Right lobe of liver (tissue), 4 donors: Measurements from ENCODE around the gene FKBP5.
"Not testable (repeated sequence)": the region's sequence is repeated elsewhere in the genome, so short reads cannot be mapped to it uniquely, and the experiment has no call there.

Experiments used
- POLR2A ChIP-seq: fragments of 450-650 bp; IDR thresholded peaks from one replicate; pipeline ENCODE4 v1.6.1; 2017; ENCODE audit warnings: antibody characterized with exemption, mild to moderate bottlenecking
- TF ChIP-seq, protein P1 (sequence below), 4 donors: fragments of 200-600 bp in 3 of 4; fragments of 450-650 bp in 1 of 4; IDR thresholded peaks; one replicate each; pipeline versions ENCODE4 v1.5.1 to v1.8.0; 2016 to 2022; ENCODE audit warnings: antibody characterized with exemption in 4 of 4, mild to moderate bottlenecking in 2 of 4
- donor health status: DM: no; HTN: no; CAD: no.
- donor health status: DM: no; HTN: no; CAD: no.
- donor health status: DM: no; HTN: yes; CAD: no.

DNA sequence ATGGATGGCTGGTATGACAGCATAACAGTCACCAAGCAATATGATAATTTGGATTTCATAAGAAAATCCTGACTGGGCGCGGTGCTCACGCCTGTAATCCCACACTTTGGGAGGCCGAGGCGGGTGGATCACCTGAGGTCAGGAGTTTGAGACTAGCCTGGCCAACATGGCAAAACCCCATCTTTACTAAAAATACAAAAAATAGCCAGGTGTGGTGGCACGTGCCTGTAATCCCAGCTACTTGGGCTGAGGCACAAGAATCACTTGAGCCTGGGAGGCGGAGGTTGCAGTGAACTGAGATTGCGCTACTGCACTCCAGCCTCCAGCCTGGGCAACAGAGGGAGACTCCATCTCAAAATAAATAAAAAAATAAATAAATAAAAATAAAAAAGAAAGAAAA, 90.1 kb downstream of the FKBP5 start:
- not testable (repeated sequence) for TF ChIP-seq POLR2A
- TF ChIP-seq, protein P1, sequence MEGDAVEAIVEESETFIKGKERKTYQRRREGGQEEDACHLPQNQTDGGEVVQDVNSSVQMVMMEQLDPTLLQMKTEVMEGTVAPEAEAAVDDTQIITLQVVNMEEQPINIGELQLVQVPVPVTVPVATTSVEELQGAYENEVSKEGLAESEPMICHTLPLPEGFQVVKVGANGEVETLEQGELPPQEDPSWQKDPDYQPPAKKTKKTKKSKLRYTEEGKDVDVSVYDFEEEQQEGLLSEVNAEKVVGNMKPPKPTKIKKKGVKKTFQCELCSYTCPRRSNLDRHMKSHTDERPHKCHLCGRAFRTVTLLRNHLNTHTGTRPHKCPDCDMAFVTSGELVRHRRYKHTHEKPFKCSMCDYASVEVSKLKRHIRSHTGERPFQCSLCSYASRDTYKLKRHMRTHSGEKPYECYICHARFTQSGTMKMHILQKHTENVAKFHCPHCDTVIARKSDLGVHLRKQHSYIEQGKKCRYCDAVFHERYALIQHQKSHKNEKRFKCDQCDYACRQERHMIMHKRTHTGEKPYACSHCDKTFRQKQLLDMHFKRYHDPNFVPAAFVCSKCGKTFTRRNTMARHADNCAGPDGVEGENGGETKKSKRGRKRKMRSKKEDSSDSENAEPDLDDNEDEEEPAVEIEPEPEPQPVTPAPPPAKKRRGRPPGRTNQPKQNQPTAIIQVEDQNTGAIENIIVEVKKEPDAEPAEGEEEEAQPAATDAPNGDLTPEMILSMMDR (IDR thresholded peaks at IDR 0.05): not testable (repeated sequence)
